Hepatocyte (in vitro differentiated cells): ENCODE results near the gene VSIG8.

Experiments used
- CTCF ChIP-seq: fragments of 200-600 bp; sonication (generic); IDR thresholded peaks from 2 replicates; pipeline ENCODE4 v1.5.1; 2016; ENCODE audit warnings: antibody characterized with exemption, mild to moderate bottlenecking; ENCODE audit not compliant: poor library complexity
- EZH2 ChIP-seq: fragments of 200-600 bp; sonication (generic); IDR thresholded peaks from 2 replicates; pipeline ENCODE4 v1.6.1; 2016; ENCODE audit warnings: antibody characterized with exemption, mild to moderate bottlenecking, borderline replicate concordance
- EZH2phosphoT487 ChIP-seq: fragments of 200-600 bp; sonication (generic); IDR thresholded peaks from one replicate; pipeline ENCODE4 v1.6.1; 2018; ENCODE audit warnings: antibody characterized with exemption, mild to moderate bottlenecking, low read depth, moderate library complexity; ENCODE audit not compliant: unreplicated experiment, severe bottlenecking

- TF ChIP-seq CTCF (no peak), EZH2phosphoT487 (no peak), EZH2 (no peak)
Observed at GRCh38 chr1:159827549-159827948, 34.9 kb downstream of the VSIG8 start.
